Mesendoderm (in vitro differentiated cells): Measurements from ENCODE around the gene CTSL.
"Not testable (repeated sequence)": the region's sequence is repeated elsewhere in the genome, so short reads cannot be mapped to it uniquely, and the experiment has no call there.

Experiments
- DNase-seq: peaks from one replicate; pipeline ENCODE4 v3.0.0; 2013
- H2AK5ac ChIP-seq: 2 replicates; pipeline ENCODE4 v1.6.1; 2013; ENCODE audit warnings: low read length, inconsistent platforms
- H2BK120ac ChIP-seq: 2 replicates; pipeline ENCODE4 v1.6.1; 2013; ENCODE audit warnings: low read depth, mild to moderate bottlenecking, low read length, moderate library complexity, mixed read lengths
- H2BK15ac ChIP-seq: replicated peaks from 2 replicates; pipeline ENCODE4 v1.6.1; 2013; ENCODE audit warnings: low read depth, mild to moderate bottlenecking, moderate library complexity
- H2BK5ac ChIP-seq: 2 replicates; pipeline ENCODE4 v1.6.1; 2013; ENCODE audit warnings: low read length, inconsistent platforms
- H3K18ac ChIP-seq: 2 replicates; pipeline ENCODE4 v1.6.1; 2013; ENCODE audit warnings: mild to moderate bottlenecking, low read length, mixed read lengths
- H3K23ac ChIP-seq: one replicate; pipeline ENCODE4 v1.6.1; 2013; ENCODE audit warnings: low read length
- H3K27ac ChIP-seq: 2 replicates; pipeline ENCODE4 v1.5.1; 2013; ENCODE audit warnings: low read depth, mild to moderate bottlenecking, inconsistent platforms, low read length, moderate library complexity
- H3K27me3 ChIP-seq: 2 replicates; pipeline ENCODE4 v1.6.1; 2013; ENCODE audit warnings: low read length, control low read depth, mild to moderate bottlenecking, inconsistent platforms; ENCODE audit not compliant: insufficient read depth, poor library complexity
- H3K36me3 ChIP-seq: 2 replicates; pipeline ENCODE4 v1.6.1; 2013; ENCODE audit warnings: low read length, inconsistent platforms; ENCODE audit not compliant: control insufficient read depth, insufficient read depth
- H3K4ac ChIP-seq: one replicate; pipeline ENCODE4 v1.6.1; 2013; ENCODE audit warnings: low read depth, mild to moderate bottlenecking, low read length, moderate library complexity
- H3K4me1 ChIP-seq: 2 replicates; pipeline ENCODE4 v1.6.1; 2013; ENCODE audit warnings: low read depth, low read length, inconsistent platforms; ENCODE audit not compliant: control insufficient read depth
- H3K4me2 ChIP-seq: 2 replicates; pipeline ENCODE4 v1.6.1; 2013; ENCODE audit warnings: low read length
- H3K4me3 ChIP-seq: 2 replicates; pipeline ENCODE4 v1.5.1; 2013; ENCODE audit warnings: mild to moderate bottlenecking, low read length
- H3K56ac ChIP-seq: one replicate; pipeline ENCODE4 v1.6.1; 2013; ENCODE audit warnings: low read length
- H3K79me1 ChIP-seq: 2 replicates; pipeline ENCODE4 v1.6.1; 2013; ENCODE audit warnings: low read length, inconsistent platforms
- H3K79me2 ChIP-seq: 2 replicates; pipeline ENCODE4 v1.6.1; 2013; ENCODE audit warnings: mild to moderate bottlenecking, low read length; ENCODE audit not compliant: control insufficient read depth, insufficient read depth
- H3K9ac ChIP-seq: 2 replicates; pipeline ENCODE4 v1.6.1; 2013; ENCODE audit warnings: low read length, inconsistent platforms
- H4K5ac ChIP-seq: one replicate; pipeline ENCODE4 v1.6.1; 2013; ENCODE audit warnings: low read length
- H4K8ac ChIP-seq: one replicate; pipeline ENCODE4 v1.6.1; 2013; ENCODE audit warnings: low read depth, mild to moderate bottlenecking, control low read depth, low read length, moderate library complexity
- WGBS: extraction: QIAGEN DNeasy Blood & Tissue Kit; methylation state at CpG from one replicate; pipeline ENCODE4 v1.1.7; 2013; ENCODE audit warnings: low lambda C conversion rate, missing lambda C conversion rate; ENCODE audit not compliant: insufficient coverage; ENCODE audit errors: extremely low coverage; 5-methylcytosine and 5-hydroxymethylcytosine counted together

The CTSL gene

DNA sequence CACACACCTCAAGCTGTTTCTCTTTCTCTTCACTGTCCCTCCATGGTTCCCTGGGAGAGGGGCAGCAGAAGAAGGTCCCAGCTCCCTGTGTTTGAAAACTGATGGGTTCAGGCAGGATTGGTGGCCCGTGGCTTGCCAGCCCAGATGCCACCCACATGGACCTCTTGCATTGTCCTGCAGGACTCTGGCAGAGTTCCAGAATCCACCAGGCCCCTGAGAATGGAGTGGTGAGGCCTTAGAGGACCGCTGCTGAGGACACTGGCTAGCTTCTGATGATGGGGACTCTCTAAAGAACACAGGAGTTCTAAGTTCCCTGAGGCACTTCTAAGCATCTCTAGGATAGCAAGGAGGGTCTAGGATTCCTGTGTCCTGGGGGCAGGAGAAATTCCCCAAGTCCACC is 24.8 kb downstream of the CTSL start:
- H3K4me3 ChIP-seq: no peak overlapping the region
- no peaks in the 10 kb centered on the region for H3K27me3 ChIP-seq
- no CpG with 5 or more reads among the region's 2 CpGs for WGBS
- no peak overlapping the region for H3K4me2 ChIP-seq
- no peaks in the 10 kb centered on the region for H3K4me1 ChIP-seq
- no peak overlapping the region for H2BK120ac ChIP-seq
- H3K9ac ChIP-seq: no peak overlapping the region
- no peak overlapping the region for H3K56ac ChIP-seq
- no peaks in the 10 kb centered on the region for H3K79me2 ChIP-seq
- H2BK5ac ChIP-seq: no peak overlapping the region
- H4K5ac ChIP-seq: no peak overlapping the region
- H2AK5ac ChIP-seq: no peak overlapping the region
- no peak overlapping the region for H2BK15ac ChIP-seq
- DNase-seq: no peak
- no peak overlapping the region for H3K18ac ChIP-seq
- no peak overlapping the region for H4K8ac ChIP-seq
- H3K23ac ChIP-seq: no peak overlapping the region
- H3K79me1 ChIP-seq: no peaks in the 10 kb centered on the region
- H3K4ac ChIP-seq: no peak overlapping the region
- H3K36me3 ChIP-seq: no peaks in the 10 kb centered on the region
- H3K27ac ChIP-seq: no peak overlapping the region

DNA sequence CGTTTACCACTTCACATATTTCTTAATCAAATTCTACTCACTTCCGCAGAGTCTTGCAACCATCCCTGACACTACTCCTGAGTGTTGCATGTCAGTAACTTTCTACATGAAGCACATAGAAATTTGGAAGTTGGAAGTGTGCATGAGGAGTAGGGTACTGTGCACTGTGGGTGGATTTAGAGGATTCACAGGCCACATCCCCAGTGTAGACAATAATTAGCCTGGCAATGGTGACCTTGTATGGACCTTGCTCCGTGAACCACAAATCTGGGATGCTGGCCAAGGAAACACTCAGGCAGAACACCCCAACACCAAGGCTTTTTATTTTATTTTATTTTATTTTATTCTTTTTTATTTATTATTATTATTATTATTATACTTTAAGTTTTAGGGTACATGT is 25.5 kb downstream of the CTSL start:
- Histone ChIP-seq H3K79me1 (no peaks in the 10 kb centered on the region), H3K4me1 (no peaks in the 10 kb centered on the region), H2BK5ac (no peak overlapping the region), H2BK120ac (no peak overlapping the region), H3K27ac (no peak overlapping the region), H3K27me3 (no peaks in the 10 kb centered on the region), H2AK5ac (no peak overlapping the region), H3K56ac (no peak overlapping the region), H4K8ac (no peak overlapping the region), H3K4ac (no peak overlapping the region), H2BK15ac (no peak overlapping the region), H3K4me2 (no peak overlapping the region), H3K18ac (no peak overlapping the region), H3K23ac (no peak overlapping the region), H4K5ac (no peak overlapping the region), H3K36me3 (no peaks in the 10 kb centered on the region), H3K9ac (no peak overlapping the region), H3K4me3 (no peak overlapping the region), H3K79me2 (no peaks in the 10 kb centered on the region)
- DNase-seq: no peak
- 100% methylated on average over 2 of the region's 3 CpGs for WGBS

GRCh38 chr9:87751868-87752267 is 25.9 kb downstream of the CTSL start:
- no peak overlapping the region for H3K4ac ChIP-seq
- no peaks in the 10 kb centered on the region for H3K4me1 ChIP-seq
- H3K4me3 ChIP-seq: no peak overlapping the region
- H3K18ac ChIP-seq: no peak overlapping the region
- DNase-seq: no peak
- H3K27me3 ChIP-seq: no peaks in the 10 kb centered on the region
- no peak overlapping the region for H4K8ac ChIP-seq
- no peaks in the 10 kb centered on the region for H3K79me2 ChIP-seq
- no peak overlapping the region for H2BK5ac ChIP-seq
- H3K36me3 ChIP-seq: no peaks in the 10 kb centered on the region
- H3K27ac ChIP-seq: no peak overlapping the region
- no peak overlapping the region for H3K9ac ChIP-seq
- no peak overlapping the region for H2BK120ac ChIP-seq
- no peak overlapping the region for H3K4me2 ChIP-seq
- no peak overlapping the region for H2AK5ac ChIP-seq
- no peaks in the 10 kb centered on the region for H3K79me1 ChIP-seq
- H3K56ac ChIP-seq: no peak overlapping the region
- H2BK15ac ChIP-seq: no peak overlapping the region
- WGBS: no CpG with 5 or more reads among the region's 4 CpGs
- H4K5ac ChIP-seq: no peak overlapping the region
- H3K23ac ChIP-seq: no peak overlapping the region

- no peaks in the 10 kb centered on the region for H3K79me1 ChIP-seq
- no peak overlapping the region for H3K9ac ChIP-seq
- H3K27me3 ChIP-seq: no peaks in the 10 kb centered on the region
- H3K56ac ChIP-seq: no peak overlapping the region
- H2AK5ac ChIP-seq: no peak overlapping the region
- no CpG with 5 or more reads among the region's 2 CpGs for WGBS
- no peak overlapping the region for H3K4ac ChIP-seq
- H3K36me3 ChIP-seq: no peaks in the 10 kb centered on the region
- no peak overlapping the region for H4K5ac ChIP-seq
- no peak overlapping the region for H2BK5ac ChIP-seq
- H2BK15ac ChIP-seq: no peak overlapping the region
- H3K18ac ChIP-seq: no peak overlapping the region
- H2BK120ac ChIP-seq: no peak overlapping the region
- H3K4me3 ChIP-seq: no peak overlapping the region
- no peaks in the 10 kb centered on the region for H3K4me1 ChIP-seq
- H3K4me2 ChIP-seq: no peak overlapping the region
- DNase-seq: no peak
- H4K8ac ChIP-seq: no peak overlapping the region
- H3K23ac ChIP-seq: no peak overlapping the region
- no peaks in the 10 kb centered on the region for H3K79me2 ChIP-seq
- no peak overlapping the region for H3K27ac ChIP-seq
These were observed 27.4 kb downstream of the CTSL start for GRCh38 chr9:87753313-87753712.

DNA sequence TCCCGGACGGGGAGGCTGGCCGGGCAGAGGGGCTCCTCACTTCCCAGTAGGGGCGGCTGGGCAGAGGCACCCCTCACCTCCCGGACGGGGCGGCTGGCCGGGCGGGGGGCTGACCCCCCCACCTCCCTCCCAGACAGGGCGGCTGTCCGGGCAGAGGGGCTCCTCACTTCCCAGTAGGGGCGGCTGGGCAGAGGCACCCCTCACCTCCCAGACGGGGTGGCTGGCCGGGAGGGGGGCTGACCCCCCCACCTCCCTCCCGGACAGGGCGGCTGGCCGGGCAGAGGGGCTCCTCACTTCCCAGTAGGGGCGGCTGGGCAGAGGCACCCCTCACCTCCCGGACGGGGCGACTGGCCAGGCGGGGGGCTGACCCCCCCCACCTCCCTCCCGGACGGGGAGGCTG is 32.4 kb downstream of the CTSL start:
- H3K9ac ChIP-seq, H3K18ac ChIP-seq, H3K4me2 ChIP-seq, H3K79me2 ChIP-seq, H3K79me1 ChIP-seq, H2AK5ac ChIP-seq, H2BK15ac ChIP-seq, H3K56ac ChIP-seq, H4K5ac ChIP-seq, H3K4me3 ChIP-seq, H3K27ac ChIP-seq, H2BK120ac ChIP-seq, H4K8ac ChIP-seq, H3K36me3 ChIP-seq, H3K4ac ChIP-seq, H2BK5ac ChIP-seq, H3K4me1 ChIP-seq, DNase-seq, H3K23ac ChIP-seq, H3K27me3 ChIP-seq: not testable (repeated sequence)
- no CpG with 5 or more reads among the region's 24 CpGs for WGBS

DNA sequence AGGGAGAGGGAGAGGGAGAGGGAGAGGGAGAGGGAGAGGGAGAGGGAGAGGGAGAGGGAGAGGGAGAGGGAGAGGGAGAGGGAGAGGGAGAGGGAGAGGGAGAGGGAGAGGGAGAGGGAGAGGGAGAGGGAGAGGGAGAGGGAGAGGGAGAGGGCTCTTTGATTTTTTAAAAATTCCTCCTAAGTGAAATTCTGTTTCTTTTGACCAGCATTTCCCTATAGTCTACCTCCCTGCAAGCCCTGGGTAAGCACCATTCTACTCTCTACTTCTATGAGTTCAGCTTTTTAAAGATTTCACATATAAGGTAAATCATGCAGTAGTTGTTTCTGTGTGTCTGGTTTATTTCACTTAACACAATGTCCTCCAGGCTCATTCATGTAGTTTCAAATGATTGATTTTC is 34.1 kb downstream of the CTSL start:
- not testable (repeated sequence) for H3K27ac ChIP-seq, H3K4me2 ChIP-seq, H2BK5ac ChIP-seq, H4K8ac ChIP-seq, H3K79me1 ChIP-seq, H3K18ac ChIP-seq, H3K27me3 ChIP-seq, H3K36me3 ChIP-seq, H3K4me1 ChIP-seq, H3K56ac ChIP-seq, H3K4ac ChIP-seq, H3K23ac ChIP-seq, H2AK5ac ChIP-seq, DNase-seq, H2BK15ac ChIP-seq, H3K9ac ChIP-seq, H3K79me2 ChIP-seq, H4K5ac ChIP-seq, H2BK120ac ChIP-seq, H3K4me3 ChIP-seq
